Stromal cell of bone marrow (primary cell): Measurements from ENCODE around the gene SIPA1L3.
A peak's percentile ranks its signal among the peaks of the same experiment; 100 is the strongest.

Experiments used
- DNase-seq: peaks from one replicate; pipeline ENCODE4 v3.0.0-alpha.2; 2012; ENCODE audit warnings: low read depth

SIPA1L3 gene

GRCh38 chr19:38195237-38195636 is 288.2 kb downstream of the SIPA1L3 start:
- no peak for DNase-seq

DNA sequence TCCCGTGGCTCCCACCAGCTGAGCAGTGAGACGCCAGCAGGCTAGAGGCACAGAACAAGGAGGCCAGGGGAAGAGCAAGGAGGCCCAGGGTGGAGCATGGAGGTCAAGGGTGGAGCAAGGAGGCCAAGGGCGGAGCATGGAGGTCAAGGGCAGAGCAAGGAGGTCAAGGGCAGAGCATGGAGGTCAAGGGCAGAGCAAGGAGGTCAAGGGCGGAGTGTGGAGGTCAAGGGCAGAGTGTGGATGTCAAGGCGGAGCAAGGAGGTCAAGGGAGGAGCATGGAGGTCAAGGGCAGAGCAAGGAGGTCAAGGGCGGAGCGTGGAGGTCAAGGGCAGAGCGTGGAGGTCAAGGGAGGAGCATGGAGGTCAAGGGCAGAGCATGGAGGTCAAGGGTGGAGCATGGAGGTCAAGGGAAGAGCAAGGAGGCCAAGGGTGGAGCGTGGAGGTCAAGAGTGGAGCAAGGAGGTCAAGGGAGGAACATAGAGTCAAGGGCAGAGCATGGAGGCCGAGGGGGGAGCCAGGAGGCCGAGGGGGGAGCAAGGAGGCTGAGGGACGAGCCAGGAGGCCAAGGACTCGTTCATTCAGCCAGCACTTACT is 289.3 kb downstream of the SIPA1L3 start:
- DNase-seq, result no peak

GRCh38 chr19:38196948-38197656 is 290.1 kb downstream of the SIPA1L3 start:
- DNase-seq, result no peak

GRCh38 chr19:38197937-38198704 is 291.1 kb downstream of the SIPA1L3 start:
- DNase-seq, result no peak

GRCh38 chr19:38199340-38199739 is 292.3 kb downstream of the SIPA1L3 start:
- no peak for DNase-seq

GRCh38 chr19:38201731-38202130 is 294.7 kb downstream of the SIPA1L3 start:
- no peak for DNase-seq

DNA sequence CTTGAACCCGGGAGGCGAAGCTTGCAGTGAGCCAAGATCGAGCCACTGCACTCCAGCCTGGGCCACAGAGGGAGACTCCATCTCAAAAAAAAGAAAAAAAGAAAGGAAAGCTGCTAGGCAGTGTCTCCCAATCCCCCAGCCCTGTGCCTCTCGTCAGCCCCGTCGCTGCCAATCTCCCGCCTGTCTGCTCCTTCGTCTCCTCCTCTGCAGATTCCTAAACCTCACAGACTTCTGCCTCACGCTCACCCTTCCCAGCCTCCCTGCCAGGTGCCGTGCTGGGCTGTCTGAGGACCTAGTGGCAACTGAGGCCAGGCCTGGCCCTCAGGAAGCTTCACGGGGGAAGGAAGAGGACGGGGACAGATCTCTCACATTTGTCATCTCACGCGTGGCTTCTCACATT is 295.5 kb downstream of the SIPA1L3 start:
- DNase-seq, result no peak

DNA sequence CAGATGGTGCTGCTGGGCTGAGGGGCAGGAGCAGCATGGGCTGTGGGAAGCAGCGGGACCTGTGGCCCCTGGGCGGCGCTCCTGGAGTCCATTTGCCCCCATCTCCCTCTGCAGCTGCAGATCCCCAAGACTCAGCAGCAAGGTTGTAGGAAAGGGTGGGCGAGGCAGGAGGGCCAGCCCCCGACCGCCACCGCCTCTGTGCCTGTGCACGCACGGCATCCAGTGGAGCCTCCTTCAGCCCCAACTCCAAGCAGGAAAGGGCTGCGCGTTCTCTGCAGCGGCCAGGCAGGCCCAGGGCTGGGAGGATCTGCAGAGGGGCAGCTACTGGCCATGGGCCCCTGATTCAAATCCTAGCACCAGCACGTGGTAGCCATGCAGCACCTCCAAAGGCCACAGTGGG is 296.2 kb downstream of the SIPA1L3 start:
- DNase-seq, result no peak

DNA sequence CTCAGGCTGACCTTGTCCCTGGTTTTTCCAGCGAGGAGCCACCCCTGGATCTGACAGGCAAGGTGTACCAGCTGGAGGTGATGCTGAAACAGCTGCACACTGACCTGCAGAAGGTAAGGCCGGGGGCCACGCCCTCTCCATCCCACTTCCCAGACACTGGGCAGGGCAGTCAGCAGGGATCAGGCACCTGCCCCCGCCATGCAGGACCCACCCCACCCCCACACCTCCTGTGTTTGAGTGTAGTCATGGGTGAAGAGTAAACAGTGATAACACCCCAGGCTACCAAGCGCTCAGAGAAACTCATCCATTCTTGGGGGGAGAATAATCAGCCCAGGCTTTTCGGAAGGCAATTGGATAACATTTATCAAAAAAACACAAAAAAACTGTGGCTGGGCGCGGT is 297.1 kb downstream of the SIPA1L3 start:
- DNase-seq, result no peak

DNA sequence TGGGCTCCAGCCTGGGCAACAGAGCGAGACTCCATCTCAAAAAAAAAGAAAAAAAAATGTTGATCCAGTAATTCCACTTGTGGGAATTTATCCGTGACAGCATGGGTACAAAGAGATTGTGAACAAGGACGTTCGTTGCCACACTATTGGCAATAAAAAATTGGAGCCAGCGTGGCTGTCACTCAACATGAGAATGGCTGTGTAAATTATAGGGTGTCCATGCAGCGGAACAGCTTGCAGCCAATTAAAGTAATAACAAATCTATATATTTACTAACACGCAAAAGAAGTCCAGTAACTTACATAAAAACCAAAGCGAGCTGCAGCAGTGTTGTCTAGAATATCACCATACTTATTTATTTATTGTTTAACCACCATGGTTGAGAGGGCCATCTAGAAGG is 297.7 kb downstream of the SIPA1L3 start:
- DNase-seq, result no peak

DNA sequence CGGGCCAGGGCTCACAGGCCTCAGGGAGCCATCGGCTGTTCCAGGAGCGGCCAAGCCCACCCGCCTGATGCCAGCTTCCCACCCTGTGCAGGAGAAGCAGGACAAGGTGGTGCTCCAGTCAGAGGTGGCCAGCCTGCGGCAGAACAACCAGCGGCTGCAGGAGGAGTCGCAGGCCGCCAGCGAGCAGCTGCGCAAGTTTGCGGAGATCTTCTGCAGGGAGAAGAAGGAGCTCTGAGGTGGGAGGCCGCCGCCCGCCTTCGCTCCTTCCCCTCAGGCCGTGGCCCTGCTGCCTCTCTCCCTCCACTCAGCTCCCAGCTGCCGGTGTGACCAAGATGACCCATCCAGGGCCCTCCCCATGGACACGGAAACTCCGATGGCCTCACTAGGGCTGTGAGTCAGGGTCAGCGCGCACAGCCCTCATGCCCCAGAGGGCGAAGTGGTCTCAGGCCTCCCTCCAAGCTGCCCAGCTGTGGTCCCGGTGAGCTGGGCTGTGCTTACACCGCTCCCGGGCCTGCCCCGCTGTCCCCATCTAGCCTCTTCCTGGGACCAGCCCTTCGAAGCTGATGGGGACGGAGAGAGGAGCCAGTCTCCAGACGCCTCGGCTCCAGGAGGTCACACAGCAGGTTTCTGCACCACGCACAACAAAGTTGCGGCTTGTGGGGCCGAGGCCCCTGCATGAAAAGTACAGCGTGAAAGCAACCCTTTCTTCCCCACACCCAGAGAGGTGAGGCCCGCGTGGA is 299.2 kb downstream of the SIPA1L3 start:
- no peak for DNase-seq

DNA sequence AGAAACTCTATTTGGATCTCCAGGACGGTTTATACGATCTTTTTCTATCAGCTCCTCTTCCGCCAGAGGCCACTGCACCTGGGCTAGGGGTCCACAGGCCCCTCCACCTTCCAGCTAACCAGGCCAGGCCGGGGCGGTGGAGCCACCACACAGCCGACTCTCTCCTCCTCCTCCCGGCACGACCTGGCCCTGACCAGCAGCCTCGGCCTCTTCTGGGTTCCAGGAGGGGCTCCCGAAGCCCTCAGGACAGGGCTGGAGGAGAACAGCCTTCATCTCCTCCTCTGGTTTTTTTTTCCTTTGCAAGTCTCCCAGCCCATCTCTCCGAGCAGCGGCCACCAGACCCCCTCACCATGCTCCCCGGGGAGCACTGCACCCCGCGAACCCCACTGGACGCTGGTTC is 299.9 kb downstream of the SIPA1L3 start:
- DNase-seq, result no peak

DNA sequence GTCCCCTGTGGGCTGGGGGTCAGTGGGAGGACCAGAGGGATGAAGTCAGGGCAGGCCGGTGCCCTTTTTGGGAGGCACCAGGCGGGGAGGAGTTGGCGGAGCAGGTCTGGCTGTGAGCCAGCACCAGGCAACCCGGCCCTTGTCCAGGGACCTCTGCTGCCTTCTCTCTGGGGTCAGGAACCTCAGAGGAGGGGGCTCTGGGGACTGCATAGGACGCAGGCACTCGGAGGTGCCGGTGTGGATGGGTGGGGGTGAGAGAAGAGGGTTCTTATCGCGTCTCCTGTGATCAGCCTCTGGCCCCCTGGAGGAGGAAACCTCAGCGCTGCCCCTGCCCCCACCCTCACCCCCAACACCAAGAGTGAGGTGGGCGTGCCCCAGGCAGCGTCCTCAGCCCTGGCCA is 300.5 kb downstream of the SIPA1L3 start:
- DNase-seq, result no peak

GRCh38 chr19:38208571-38208970 is 301.6 kb downstream of the SIPA1L3 start:
- DNase-seq, result no peak

DNA sequence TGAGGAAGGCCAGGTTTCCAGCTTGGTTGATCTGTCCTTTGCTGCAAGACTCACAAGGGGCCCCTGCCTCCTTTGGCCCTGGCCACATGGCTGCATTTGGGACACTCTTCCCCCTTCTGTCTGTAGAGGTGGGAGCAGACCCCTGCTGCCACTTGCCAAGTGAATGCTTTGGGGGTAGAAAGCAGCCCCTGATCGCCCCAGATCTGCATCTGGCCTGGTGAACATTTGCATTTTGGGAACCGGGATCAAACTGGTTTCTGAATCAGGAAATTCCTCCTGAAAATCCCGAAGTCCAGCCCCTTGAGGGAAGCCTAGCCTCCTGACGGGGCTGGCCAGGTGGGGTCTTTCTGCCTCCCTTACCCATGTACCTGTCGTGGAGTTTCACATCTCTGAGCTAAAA is 302.1 kb downstream of the SIPA1L3 start:
- no peak for DNase-seq

GRCh38 chr19:38209671-38210457 is 302.9 kb downstream of the SIPA1L3 start:
- DNase-seq, result peak; percentile 12

- DNase-seq, result no peak
Observed at GRCh38 chr19:38210458-38210987, 303.5 kb downstream of the SIPA1L3 start.

- DNase-seq, result no peak
Observed at GRCh38 chr19:38211151-38211591, 304.2 kb downstream of the SIPA1L3 start.

DNA sequence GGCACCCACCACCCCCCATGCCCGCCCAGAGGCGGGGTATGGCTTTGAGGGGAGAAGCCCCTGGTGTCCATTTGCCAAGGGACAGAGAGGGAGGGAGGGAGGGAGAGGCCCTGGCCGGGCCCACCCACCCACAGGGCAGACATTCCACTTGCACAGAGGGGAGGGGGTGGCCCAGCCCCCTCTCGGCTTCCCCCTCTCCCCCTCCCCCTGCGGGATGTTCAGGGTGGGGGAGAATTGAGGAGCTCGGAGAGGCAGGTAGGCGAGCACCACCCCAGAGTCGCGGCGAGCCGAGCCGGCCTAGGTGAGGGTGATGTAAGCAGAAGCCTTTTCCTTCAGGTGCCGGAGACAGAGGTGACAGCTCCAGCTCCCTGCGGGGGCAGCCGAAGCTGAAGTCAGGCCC is 304.8 kb downstream of the SIPA1L3 start:
- DNase-seq, result no peak

DNA sequence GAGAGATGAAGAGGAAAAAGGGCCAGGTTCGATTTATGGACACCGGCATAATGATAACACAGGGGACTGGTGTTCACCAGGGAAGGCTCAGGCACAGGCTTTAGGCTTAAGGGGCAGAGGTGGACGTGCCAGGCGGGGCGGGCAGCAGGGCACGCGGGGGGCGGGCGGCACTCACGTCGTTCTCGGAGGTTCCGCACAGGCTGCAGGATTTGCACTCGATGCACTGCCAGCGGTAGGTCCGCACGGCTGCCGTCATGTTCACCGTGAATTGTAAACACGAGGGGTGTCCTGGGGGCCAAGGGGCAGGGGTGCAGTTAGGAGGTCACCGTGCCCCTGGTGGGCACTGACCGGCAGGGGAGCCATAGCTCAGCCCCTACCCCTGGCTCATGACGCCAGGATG is 306.5 kb downstream of the SIPA1L3 start:
- no peak for DNase-seq

DNA sequence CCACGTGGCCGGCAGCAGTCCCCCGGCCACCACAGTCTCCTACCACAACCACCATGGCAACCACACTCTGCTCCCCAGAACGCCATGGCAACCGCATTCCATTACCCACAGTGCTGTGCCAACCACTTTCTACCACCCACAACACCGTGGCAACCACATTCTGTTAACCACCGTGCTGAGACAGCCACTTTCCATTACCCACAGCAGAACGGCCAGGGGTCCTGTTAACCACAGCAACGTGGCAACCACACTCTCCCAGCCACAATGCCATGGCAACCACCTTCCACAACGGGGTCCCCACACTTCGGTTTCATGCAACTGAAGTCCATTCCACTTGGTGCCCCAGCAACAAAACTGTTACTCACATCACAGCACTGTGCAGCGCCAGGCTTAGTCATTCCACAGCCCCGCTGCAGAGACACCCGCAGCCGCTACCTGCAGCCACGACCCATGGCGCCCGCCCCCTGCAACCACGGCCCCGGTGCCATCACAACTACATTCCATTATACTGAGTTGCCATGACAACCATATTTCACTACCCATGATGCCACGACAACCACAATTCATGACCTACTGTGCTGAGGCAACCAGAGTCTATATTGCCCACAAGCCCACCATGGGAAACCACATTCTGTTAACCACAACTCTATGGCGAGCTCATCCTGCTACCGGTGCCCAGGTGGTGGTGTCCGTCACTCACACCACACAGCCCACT is 307.1 kb downstream of the SIPA1L3 start:
- DNase-seq, result peak; percentile 72
